Measurements from ENCODE around the gene GNA12.

- TF ChIP-seq CTCF (IDR thresholded peaks at IDR 0.05) (no peak), EP300 (IDR thresholded peaks at IDR 0.05) (no peak), POLR2A (IDR thresholded peaks at IDR 0.05) (no peak), POLR2AphosphoS5 (IDR thresholded peaks at IDR 0.05) (no peak)
Observed at GRCh38 chr7:2841907-2842306, 2.2 kb downstream of the GNA12 start.

Measured in stomach (tissue), 4 donors.